Activated CD4-positive, alpha-beta T cell treated with anti-CD3 and anti-CD28 coated beads, Interleukin-2, Interleukin-4, amounts not matched to agents 100 ng/mL and 50 ng/mL, durations not matched to agents 16 hours and 8 hours (primary cell): ENCODE measurements around the gene COL6A2.
"Not testable (repeated sequence)": the region's sequence is repeated elsewhere in the genome, so short reads cannot be mapped to it uniquely, and the experiment has no call there.

Source experiments
- DNase-seq: peaks from one replicate; pipeline ENCODE4 v3.0.0-alpha.2; 2020; ENCODE audit warnings: low spot score

COL6A2 gene

DNA sequence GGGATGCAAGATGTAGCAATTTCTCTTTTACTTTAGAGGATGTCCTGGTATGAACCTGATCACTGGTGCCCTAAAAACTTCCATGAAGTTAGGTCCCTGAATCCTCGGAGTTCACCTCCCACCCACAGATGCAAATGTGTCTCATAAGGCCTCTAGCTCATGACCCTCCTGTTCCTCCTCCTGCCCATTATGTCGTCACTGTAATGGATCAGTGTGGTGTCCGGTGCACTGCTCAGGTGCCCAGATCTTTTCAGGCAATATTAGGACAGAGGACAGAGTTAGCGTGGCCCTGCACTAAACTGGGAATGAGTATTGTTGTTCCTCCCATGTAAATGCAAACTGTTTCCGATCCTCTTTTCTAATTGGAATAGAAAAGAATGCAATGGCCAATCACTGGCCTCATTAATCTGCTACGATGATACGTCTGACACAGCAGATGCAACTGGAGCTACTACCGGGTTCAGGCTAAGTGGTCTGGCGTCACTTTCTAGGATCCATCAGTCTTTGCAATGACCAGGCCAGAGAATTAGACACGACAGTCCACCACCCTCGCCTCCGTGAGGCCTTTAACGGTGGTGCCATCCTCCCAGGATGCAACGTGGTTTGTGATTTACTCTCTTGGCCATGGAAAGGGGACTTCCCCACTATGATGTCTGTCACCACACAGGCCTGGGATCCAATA is 3.4 kb upstream of the COL6A2 start:
- no peak for DNase-seq

DNA sequence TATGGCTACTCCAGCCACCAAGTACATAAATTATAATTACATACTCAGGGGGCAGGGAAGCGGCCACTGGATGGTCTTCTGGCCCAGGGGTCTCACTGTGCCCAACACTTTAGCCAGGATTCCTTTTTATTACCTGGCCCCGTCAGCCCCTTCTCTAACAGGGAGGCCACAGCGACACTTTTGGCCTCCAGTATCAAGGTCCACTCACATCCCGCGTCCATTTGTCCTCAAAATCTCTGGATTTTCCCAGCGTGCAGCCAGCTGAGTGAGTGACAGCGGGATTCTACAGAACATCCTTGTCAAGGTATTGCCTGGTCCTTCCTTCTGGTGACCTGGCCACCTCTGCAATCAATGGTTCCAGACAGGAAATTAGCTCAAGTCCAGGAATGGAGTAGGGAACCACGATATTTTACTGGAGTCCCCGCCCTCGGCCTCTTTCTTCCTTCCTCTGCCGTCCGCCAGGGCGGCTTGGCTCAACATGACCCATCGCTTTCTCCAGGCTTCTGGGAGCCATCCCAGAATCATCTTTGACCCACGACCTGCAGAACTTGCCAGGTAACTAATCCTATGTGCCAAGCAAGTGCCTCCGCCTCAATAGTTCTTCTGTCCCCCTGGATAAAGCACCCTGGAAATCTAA is 2.7 kb upstream of the COL6A2 start:
- DNase-seq: no peak

DNA sequence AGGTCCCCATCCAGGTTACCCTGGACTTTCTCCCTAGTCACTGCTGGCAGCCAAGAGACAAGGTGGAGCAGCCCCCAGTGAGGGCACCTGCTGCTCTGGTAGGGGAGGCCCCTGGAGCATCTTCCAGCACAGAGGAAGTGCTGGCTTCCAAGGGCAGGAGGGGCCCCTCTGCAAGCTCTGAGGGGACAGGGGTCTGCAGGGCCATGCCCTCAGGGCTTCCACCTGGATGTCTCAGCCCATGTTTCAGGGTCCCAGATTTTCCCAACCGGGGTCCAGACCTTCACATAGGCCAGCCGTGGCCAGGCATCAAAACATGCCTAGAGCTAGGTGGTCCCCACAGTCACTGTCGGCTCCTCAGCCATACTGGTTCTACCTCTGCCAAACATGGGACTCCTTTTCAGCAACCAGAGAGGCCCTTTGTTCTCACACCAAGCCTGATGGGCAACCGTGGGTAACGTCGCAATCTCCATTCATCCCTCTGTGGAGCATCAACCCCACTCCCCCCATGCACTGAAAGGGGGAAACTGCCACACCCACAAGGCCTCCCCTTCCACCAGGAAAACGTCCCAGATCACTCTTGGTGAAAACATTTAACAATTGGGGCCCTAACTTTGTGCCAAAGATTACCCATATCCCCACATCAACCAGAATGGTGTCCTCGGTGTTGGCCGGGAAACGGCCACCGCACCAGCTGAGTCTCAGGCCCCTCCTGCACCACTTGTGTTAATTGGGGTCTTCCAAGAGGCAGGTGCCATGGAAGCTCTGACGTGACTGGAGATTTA is 1.9 kb upstream of the COL6A2 start:
- DNase-seq: no peak

DNA sequence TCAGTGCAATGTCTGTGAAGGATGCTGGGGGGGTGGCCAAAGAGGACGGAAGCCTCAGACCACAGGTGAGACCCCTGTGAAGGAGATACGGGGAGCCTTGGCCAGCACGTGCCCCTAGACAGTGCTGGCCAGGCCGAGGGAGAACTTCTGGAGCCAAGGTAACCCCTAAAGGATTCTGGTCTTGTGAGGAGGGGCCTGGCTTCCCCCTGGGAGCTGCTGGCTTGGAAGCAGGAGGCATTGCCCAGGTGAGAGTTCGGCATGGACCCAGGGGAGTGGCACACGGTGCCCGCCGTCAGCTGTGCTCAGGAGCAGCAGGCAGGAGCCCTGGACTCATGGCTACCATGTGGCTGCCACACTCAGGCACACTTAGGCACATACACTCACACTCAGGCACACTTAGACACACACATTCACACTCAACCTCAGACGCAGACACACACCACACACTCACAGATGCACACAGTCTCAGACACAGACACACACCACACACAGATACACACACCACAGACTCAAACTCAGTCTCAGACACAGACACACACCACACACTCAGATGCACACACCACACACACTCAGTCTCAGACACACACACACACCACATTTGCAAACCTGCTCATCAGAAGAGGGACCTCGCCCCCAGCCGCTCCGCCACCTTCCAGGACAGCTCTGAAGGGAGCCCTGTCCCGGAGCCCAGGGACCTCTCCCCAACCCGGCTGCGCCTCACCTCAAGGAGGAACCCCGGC is 1.1 kb upstream of the COL6A2 start:
- DNase-seq: no peak

DNA sequence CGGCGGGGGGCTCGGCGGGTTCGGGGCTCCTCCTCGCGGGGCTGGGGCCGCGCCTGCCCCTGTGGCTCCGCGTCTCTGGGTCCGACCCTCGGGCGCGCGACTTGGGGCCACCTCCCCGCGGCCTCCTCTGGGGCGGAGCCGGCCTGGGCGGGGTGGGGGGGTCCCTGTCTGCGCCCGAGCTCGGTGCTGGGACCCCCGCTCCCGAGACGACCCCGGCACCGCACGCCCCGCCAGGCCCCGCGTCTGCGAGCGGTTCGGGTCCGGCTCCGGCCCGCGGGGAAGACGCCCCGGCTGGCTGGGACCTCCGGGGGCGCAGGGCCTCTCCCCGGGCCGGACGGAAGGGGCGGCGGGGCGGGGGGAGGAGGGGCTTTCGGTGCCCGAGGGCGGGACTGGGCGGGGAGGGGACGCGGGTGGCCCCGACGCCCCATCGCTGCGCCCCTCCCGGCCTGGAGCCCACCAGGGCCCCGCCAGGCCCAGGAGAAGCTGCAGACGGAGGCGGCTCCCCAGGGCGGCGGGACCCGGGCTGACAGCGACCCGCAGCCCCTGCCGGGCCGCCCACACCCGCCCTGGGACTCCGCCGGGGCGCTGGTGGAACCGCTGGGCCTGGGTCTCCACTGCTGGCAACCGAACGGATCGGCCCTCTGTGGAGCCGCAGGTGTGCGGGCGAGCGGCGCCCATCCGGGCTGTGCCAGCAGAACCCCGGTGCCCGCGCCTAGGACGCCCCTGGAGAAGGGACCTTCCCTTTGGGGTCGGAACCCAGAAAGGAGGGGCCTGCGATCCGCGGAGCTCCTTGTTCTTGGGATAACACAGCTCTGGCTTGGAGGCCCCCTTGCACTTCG is 610 bp downstream of the COL6A2 start:
- DNase-seq: no peak

DNA sequence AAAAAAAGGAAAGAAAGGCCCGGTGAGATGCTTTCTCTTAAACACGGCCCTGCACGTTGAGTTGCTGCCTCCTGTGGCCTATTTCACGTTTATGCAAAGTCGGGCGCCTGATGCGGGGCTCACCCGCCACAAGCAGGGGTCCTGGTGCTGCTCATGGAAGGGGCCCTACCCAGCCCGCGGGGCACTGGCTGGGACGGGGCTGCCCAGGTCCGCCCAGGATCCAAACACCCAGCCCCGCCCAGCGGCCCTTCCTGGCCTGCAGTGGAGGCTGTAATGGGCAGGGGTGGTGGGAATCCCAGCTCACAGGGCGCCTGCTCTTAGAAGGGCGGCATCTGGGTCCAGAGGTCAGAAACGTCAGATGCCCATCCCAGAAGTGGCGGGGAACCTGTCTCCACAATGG is 1.6 kb downstream of the COL6A2 start:
- no peak for DNase-seq

DNA sequence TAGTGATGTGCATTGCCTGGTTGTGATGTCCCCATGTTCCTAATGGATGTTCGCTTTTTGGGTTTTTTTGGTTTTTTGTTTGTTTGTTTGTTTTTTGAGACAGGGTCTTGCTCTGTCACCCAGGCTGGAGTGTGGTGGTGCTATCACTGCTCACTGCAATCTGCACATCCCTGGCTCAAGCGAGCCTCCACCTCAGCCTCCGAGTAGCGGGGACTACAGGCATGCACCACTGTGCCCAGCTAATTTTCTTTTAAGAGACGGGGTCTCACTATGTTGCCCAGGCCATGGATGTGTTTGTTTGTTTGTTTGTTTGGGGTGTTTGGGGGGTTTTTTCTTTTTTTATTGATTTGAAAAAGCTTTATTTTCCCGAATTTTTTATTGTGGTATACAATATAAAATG is 2.1 kb downstream of the COL6A2 start:
- no peak for DNase-seq

DNA sequence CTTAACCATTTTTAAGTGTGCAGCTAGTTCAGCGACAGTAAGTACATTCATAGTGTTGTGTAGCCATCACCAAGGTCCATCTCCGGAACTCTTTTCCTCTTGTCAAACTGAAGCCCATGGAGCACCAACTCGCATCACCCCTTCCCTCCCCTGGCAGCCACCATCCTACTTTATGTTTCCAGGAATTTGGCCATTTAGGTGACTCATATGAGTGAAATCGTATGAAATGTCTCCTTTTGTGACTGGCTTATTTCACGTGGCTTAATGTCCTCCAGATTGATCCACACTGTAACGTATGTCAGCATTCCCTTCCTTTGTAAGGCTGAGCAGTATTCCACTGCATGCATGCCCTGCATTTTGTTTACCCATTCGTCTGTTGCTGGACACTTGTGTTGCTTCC is 2.5 kb downstream of the COL6A2 start:
- DNase-seq: no peak

DNA sequence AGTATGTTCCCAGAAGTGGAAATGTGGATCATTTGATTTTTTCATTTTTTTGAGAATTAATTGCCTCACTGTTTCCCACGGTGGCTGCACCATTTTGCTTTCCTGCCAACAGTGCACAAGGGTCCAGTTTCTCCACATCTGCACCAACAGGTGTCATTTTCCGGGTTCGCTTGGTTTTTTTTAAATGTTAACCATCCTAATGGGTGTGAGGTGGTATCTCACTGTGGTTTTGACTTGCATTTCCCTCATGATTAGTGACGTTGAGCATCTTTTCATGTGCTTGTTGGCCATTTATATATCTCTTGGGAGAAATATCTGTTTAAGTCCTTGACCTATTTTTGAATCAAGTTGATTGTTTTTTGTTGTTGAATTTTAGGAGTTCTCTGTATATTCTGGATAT is 3.0 kb downstream of the COL6A2 start:
- no peak for DNase-seq

DNA sequence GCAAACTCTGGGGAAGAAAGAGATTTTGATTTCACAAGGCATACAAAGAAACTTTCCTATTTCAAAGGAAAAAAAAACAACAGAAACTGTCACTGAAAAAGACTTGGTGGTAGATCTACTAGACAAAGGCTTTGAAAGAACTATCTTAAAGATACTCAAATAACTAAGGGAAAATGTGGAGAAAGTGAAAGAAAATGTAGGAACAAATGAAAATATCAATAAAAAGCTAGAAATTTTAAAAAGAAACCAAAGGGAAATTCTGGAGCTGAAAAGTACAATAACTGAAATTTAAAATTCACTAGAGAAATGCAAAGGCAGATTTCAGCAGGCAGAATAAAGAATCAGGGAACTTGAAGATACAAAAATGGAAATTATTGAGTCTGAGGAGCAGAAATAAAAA is 6.2 kb downstream of the COL6A2 start:
- DNase-seq: no peak

DNA sequence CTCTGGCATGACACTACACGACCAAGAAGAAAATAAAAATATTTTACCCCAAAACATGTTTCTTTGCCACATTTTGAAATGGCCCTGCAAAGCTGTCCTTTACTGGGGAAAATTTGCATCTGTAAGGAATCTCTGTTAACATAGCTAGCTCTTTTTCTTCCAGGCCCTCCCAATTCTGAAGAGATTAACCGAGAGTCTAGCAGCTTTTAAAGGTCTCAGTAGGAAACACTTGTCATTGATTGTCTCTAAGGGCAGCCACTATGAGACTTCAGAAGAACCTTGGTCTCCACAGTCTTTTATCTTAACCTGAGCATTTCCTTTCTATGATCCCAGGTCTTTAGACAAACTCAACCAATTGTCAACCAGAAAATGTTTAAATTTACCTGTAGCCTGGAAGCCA is 9.5 kb downstream of the COL6A2 start:
- not testable (repeated sequence) for DNase-seq

DNA sequence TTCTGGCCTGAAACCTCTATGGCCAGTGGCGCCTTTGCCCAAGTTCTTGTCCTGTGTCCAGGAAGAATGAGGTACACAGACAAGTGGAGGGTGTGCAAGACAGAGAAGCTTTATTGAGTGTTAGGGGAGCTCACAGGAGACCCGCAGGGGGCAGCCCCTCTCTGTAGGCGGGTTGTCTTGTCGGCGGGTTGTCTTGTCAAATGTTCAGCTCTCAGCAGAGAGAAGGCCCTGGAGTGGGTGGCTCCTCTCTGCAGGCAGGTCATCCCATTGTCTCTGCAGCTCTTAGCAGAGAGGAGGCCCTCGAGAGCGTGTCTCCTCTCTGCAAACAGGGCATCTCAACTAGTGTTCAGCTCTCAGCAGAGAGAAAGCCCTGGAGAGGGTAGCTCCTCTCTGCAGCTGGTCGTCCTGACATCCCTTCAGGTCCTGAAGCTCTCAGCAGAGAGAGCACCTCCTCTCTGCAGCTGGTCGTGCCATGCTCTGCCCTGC is 11.0 kb downstream of the COL6A2 start:
- no peak for DNase-seq

DNA sequence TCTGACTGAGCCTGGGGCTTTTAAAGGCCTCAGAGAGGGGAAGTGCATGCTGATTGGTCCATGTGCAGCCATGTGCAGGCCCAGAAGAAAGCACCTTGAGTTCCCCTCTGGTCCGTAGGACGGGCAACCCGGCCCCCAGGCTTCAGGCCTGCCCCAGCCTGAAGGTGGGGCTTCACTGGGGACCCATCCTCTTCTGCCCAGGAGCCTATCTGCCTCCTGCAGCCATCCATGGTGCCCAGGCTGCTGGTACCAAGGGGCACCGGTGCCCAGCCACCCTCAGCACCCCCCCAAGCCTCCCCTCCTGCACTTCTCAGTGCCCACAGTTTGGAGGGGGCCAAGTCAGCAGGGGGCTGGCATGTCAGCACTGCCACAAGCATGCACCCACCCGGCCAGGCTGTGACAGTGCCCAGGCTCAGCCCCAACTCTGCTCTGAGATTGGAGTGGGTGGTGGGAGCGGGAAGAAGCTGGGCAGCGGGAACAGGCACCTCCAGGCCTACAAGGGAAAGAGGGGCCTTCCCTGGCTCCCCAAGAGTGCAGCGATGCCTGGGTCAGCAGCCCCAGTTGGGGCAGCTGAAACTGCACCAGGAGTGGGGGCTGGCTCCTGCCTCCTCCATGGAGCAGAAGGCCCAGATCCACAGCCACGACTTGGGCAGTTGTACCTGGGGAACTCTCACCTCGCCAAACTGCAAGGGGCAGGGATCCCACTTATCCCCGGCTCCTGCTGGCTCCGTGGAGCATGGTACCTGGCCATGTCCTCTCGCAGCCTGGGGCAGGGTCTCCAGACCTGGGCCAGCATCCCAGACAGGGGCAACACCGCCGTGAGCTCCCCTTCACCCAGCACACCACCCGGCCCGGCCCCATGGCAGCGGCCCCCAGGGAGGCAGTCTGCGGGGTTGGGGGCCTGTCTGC is 11.7 kb downstream of the COL6A2 start:
- DNase-seq: no peak

DNA sequence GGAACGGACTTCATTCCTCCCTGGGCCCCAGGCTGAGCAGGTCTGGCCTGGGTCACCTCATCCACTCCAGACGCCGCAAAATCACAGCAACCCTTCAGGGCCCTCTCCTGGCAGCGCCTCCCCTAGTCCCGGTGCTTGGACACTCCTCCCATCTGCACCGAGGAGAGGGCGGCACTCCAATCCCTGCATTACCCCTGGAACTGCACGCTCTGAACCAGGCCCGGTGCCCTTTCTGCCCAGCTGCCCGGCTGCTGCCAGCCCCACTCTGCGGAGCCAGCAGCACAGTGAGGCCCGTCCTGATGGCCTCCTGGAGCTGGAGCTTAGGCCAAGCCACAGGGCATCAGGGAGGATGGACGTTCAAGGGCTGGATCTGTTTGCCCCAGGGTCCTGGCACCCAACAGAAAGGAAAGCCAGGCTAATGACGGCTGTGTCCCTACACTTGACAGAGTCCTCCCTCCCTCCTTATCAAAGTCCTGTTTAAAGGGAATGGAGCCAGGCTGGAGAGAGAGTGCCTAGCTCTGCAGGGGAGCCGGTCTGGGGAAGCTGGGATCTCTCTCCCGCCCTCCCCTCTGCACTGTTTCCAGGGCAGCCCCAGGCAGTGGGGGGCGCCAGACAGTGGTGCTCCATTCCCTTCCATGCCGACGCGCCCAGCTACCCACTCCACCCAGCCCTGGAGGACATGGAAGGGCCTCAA is 12.7 kb downstream of the COL6A2 start:
- DNase-seq: no peak

DNA sequence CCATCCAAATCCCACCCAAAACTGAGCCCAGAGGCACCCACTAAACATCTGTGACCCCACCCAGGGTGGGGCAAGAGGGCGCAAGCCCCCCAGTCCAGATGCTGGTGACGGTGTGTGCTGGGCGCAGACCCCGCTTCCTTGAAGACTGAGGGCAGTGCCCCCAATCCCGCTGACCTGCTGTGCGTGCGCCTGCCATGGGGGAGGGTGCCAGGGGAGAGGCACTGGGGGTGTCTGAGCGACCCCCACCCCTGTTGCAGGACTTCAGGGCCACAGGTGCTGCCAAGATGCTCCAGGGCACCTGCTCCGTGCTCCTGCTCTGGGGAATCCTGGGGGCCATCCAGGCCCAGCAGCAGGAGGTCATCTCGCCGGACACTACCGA is 13.3 kb downstream of the COL6A2 start:
- no peak for DNase-seq

DNA sequence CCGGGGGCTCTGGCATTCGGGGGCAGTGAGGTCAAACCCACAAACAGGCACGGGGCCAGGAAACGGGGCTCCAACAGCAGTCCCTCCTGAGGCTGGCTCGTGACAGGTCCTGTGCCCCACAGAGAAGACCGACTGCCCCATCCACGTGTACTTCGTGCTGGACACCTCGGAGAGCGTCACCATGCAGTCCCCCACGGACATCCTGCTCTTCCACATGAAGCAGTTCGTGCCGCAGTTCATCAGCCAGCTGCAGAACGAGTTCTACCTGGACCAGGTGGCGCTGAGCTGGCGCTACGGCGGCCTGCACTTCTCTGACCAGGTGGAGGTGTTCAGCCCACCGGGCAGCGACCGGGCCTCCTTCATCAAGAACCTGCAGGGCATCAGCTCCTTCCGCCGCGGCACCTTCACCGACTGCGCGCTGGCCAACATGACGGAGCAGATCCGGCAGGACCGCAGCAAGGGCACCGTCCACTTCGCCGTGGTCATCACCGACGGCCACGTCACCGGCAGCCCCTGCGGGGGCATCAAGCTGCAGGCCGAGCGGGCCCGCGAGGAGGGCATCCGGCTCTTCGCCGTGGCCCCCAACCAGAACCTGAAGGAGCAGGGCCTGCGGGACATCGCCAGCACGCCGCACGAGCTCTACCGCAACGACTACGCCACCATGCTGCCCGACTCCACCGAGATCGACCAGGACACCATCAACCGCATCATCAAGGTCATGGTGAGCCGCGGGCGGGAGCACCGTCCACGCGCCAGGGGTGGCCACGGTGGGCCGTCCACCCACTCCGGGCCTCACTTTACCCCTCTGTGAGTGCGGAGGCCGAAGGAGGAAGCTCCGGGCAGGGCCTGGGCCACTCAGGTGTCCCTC is 14.2 kb downstream of the COL6A2 start:
- DNase-seq: no peak

DNA sequence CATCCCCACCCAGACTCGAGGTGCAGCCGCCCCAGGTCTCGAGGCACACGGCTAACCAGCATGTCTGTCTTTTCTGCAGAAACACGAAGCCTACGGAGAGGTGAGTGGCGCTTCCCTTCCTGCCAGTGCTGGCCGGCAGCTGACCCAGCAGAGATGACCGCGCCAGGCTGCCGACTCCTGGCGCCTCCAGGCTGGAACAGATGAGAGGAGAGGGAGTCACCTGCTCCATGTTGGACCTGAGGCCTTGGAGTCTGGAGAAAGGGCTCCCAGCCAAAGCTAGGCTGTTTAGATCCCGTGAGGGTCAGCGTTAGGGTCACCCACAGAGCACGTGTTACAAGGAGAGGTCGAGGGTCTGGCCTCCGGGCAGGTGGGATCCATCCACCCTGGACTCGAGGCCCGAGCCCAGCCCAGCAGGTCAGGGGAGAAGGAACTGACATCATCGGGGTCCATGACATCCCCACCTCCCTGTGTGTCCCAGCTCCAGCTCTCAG is 14.9 kb downstream of the COL6A2 start:
- DNase-seq: no peak

DNA sequence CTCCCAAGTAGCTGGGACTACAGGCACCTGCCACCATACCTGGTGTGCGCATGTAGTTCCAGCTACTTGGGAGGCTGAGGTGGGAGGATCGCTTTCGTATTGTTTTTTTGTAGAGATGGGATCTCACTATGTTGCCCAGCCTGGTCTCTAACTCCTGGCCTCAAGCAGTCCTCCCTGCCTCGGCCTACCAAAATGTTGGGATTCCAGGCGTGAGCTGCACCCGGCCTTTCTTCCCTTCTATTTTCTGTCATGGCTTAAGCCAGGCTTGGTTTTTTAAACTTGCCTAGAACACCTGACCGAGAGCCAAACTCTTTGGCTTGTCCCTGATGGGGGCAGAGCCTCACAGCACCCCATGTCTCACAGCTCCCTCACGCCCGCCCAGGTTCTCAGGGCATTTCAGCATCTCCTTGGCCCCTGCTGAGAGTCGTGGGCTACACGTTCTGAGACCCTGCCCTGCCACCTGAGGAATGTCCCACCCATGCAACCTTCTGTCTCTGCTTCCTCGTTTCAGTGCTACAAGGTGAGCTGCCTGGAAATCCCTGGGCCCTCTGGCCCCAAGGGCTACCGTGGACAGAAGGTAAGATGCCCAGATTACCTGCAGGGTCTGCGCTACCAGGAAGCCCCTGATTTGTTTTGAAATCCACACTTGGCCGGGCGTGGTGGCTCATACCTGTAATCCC is 15.7 kb downstream of the COL6A2 start:
- no peak for DNase-seq
